IMR-90 (cell line): Measurements from ENCODE around the gene DKK2. TPM values are rescaled to one million over a fixed set of nuclear protein-coding genes. Genes with fewer than 3 reads are reported as not detected.

Experiments
- ATAC-seq: fragments of 200-7000 bp; cut with Tn5 transposase; 2 replicates; pipeline ENCODE4 v1.9.1; 2020; ENCODE audit warnings: low read depth, mild to moderate bottlenecking, moderate library complexity
- BruUV-seq: library from RNA; stranded (reverse); fragments of 400-500 nt; replicated peaks from 2 replicates; lab custom pipeline; 2021; lab: Mats Ljungman, UMichigan
- CTCF ChIA-PET: fragments of 300-600 bp; formaldehyde crosslinking; extraction: SDS; loops from one replicate; lab custom pipeline; 2021; ENCODE audit warnings: antibody characterized with exemption; lab: Yijun Ruan, JAX
- POLR2A ChIA-PET: fragments of 300-600 bp; sonication (Branson Sonifier 250); formaldehyde crosslinking; loops from one replicate; lab custom pipeline; 2022; ENCODE audit warnings: antibody characterized with exemption; ENCODE audit not compliant: unreplicated experiment; lab: Charles Lee
- DNase-seq: peaks from one replicate; pipeline ENCODE4 v3.0.0; 2013
- H2AFZ ChIP-seq: replicated peaks from 2 replicates; pipeline ENCODE3; 2013; ENCODE audit warnings: low read length, mild to moderate bottlenecking; ENCODE audit not compliant: poor library complexity
- H2AK5ac ChIP-seq: 2 replicates; pipeline ENCODE4 v1.6.1; 2013; ENCODE audit warnings: low read depth, low read length, inconsistent platforms
- H2AK9ac ChIP-seq: replicated peaks from 2 replicates; pipeline ENCODE3; 2013; ENCODE audit warnings: mild to moderate bottlenecking, low read depth, low read length, moderate library complexity; ENCODE audit not compliant: poor library complexity
- H2BK120ac ChIP-seq: 2 replicates; pipeline ENCODE4 v1.6.1; 2013; ENCODE audit warnings: low read depth, low read length, inconsistent platforms
- H2BK15ac ChIP-seq: 3 replicates; pipeline ENCODE4 v1.6.1; 2013; ENCODE audit warnings: low read depth, low read length, inconsistent platforms
- H2BK20ac ChIP-seq: 2 replicates; pipeline ENCODE4 v1.6.1; 2013; ENCODE audit warnings: low read depth, mild to moderate bottlenecking, inconsistent platforms, low read length, moderate library complexity
- H2BK5ac ChIP-seq: 2 replicates; pipeline ENCODE4 v1.6.1; 2013; ENCODE audit warnings: mild to moderate bottlenecking, low read depth, low read length, inconsistent platforms; ENCODE audit not compliant: poor library complexity, severe bottlenecking
- H3K14ac ChIP-seq: replicated peaks from 2 replicates; pipeline ENCODE4 v1.6.1; 2013; ENCODE audit warnings: low read depth, low read length, inconsistent platforms
- H3K18ac ChIP-seq: 2 replicates; pipeline ENCODE4 v1.6.1; 2013; ENCODE audit warnings: low read depth, low read length, control low read depth
- H3K23ac ChIP-seq: 2 replicates; pipeline ENCODE4 v1.6.1; 2013; ENCODE audit warnings: low read depth, low read length, inconsistent platforms
- H3K27ac ChIP-seq: 2 replicates; pipeline ENCODE4 v1.5.1; 2013; ENCODE audit warnings: mild to moderate bottlenecking, control low read depth, low read length; ENCODE audit not compliant: insufficient read depth
- H3K27me3 ChIP-seq: 2 replicates; pipeline ENCODE4 v1.6.1; 2013; ENCODE audit warnings: low read length; ENCODE audit not compliant: control insufficient read depth, insufficient read depth
- H3K36me3 ChIP-seq: 2 replicates; pipeline ENCODE4 v1.6.1; 2013; ENCODE audit warnings: low read length, mixed read lengths; ENCODE audit not compliant: control insufficient read depth, insufficient read depth
- H3K4ac ChIP-seq: 2 replicates; pipeline ENCODE4 v1.6.1; 2013; ENCODE audit warnings: low read depth, low read length, inconsistent platforms
- H3K4me1 ChIP-seq: 2 replicates; pipeline ENCODE4 v1.6.1; 2013; ENCODE audit warnings: low read length, mixed read lengths; ENCODE audit not compliant: control insufficient read depth, insufficient read depth
- H3K4me2 ChIP-seq: 2 replicates; pipeline ENCODE4 v1.6.1; 2013; ENCODE audit warnings: low read depth, mild to moderate bottlenecking, control low read depth, low read length, moderate library complexity
- H3K4me3 ChIP-seq: 2 replicates; pipeline ENCODE4 v1.5.1; 2013; ENCODE audit warnings: low read depth, mild to moderate bottlenecking, control low read depth, low read length, moderate library complexity; ENCODE audit not compliant: insufficient read depth
- H3K56ac ChIP-seq: 2 replicates; pipeline ENCODE4 v1.6.1; 2013; ENCODE audit warnings: low read length, inconsistent platforms; ENCODE audit not compliant: insufficient read depth; ENCODE audit errors: extremely low read depth
- H3K79me1 ChIP-seq, 2 experiments: 2 replicates each; pipeline ENCODE4 v1.6.1; 2013; ENCODE audit warnings: low read length in 2 of 2, inconsistent platforms in 1 of 2, low read depth in 1 of 2
- H3K9ac ChIP-seq: 2 replicates; pipeline ENCODE4 v1.6.1; 2013; ENCODE audit warnings: low read depth, low read length, control low read depth
- H3K9me1 ChIP-seq: 2 replicates; pipeline ENCODE4 v1.6.1; 2013; ENCODE audit warnings: low read length, inconsistent platforms; ENCODE audit not compliant: insufficient read depth
- H3K9me3 ChIP-seq: 2 replicates; pipeline ENCODE4 v1.6.1; 2013; ENCODE audit warnings: low read length; ENCODE audit not compliant: control insufficient read depth, insufficient read depth
- H4K20me1 ChIP-seq: 2 replicates; pipeline ENCODE4 v1.6.1; 2013; ENCODE audit warnings: low read length, inconsistent platforms; ENCODE audit not compliant: insufficient read depth
- H4K5ac ChIP-seq: 2 replicates; pipeline ENCODE4 v1.6.1; 2013; ENCODE audit warnings: mild to moderate bottlenecking, low read depth, low read length, control low read depth
- H4K8ac ChIP-seq, 2 experiments: 2 replicates each; pipeline ENCODE4 v1.6.1; 2013; ENCODE audit warnings: low read depth in 2 of 2, low read length in 2 of 2, control low read depth in 1 of 2, inconsistent platforms in 1 of 2
- H4K91ac ChIP-seq: 2 replicates; pipeline ENCODE4 v1.6.1; 2013; ENCODE audit warnings: low read depth, low read length, inconsistent platforms; ENCODE audit not compliant: insufficient read depth
- CEBPB ChIP-seq: IDR thresholded peaks from 2 replicates; pipeline ENCODE4 v1.6.1; 2012; ENCODE audit warnings: low read depth, low read length, improper control_type of control experiment
- FOS ChIP-seq: fragments of 150-350 bp; IDR thresholded peaks from 2 replicates; pipeline ENCODE4 v1.6.1; 2016; ENCODE audit warnings: low read depth, low read length
- MAZ ChIP-seq: IDR thresholded peaks from 2 replicates; pipeline ENCODE4 v1.6.1; 2012; ENCODE audit warnings: low read depth, mild to moderate bottlenecking, low read length, improper control_type of control experiment, moderate library complexity, borderline replicate concordance
- NFE2L2 ChIP-seq: fragments of 150-350 bp; IDR thresholded peaks from 2 replicates; pipeline ENCODE4 v1.6.1; 2016; ENCODE audit warnings: low read depth, mild to moderate bottlenecking, low read length
- RCOR1 ChIP-seq: IDR thresholded peaks from 2 replicates; pipeline ENCODE4 v1.6.1; 2012; ENCODE audit warnings: mild to moderate bottlenecking, low read length, improper control_type of control experiment; ENCODE audit not compliant: insufficient replicate concordance
- RFX5 ChIP-seq: IDR thresholded peaks from 2 replicates; pipeline ENCODE4 v1.8.0; 2012; ENCODE audit warnings: low read depth, mild to moderate bottlenecking, low read length, moderate library complexity
- WGBS, 2 experiments: methylation state at CpG; one replicate each; pipeline versions ENCODE4 v1.1.5 to v1.1.7; 2013; ENCODE audit warnings: missing lambda C conversion rate in 2 of 2; ENCODE audit not compliant: insufficient read length in 1 of 2; ENCODE audit errors: extremely low coverage in 2 of 2; 5-methylcytosine and 5-hydroxymethylcytosine counted together
- dilution Hi-C: fragments of 300-500 bp; cut with HindIII; formaldehyde crosslinking; loops from one replicate; pipeline ENCODE4 v1.14.3; 2018; ENCODE audit warnings: low sequenced_read_pairs; ENCODE audit not compliant: unreplicated experiment
- in situ Hi-C: fragments of 300-500 bp; cut with MboI; formaldehyde crosslinking; loops from 3 replicates; pipeline ENCODE4 v1.14.3; 2019; ENCODE audit warnings: low sequenced_read_pairs, inconsistent platforms, mixed read lengths
- intact Hi-C: fragments of 100-400 bp; cut with micrococcal nuclease; formaldehyde crosslinking; loops from 2 replicates; pipeline ENCODE4 v1.10.0; 2022
- polyA plus RNA-seq, 3 experiments: library from polyadenylated mRNA; depleted of rRNA; stranded (reverse); fragments of >200 nt; gene quantifications; 2 replicates each; pipeline ENCODE4 v1.2.3, GENCODE V29; 2012; ENCODE audit warnings: low replicate concordance in 1 of 3
- total RNA-seq: library from RNA; depleted of rRNA; stranded (reverse); fragments of >200 nt; gene quantifications from 2 replicates; pipeline ENCODE4 v1.2.3, GENCODE V29; 2012

The DKK2 gene
- total and polyA plus RNA-seq, 2 of the 4 experiments (the other 2 are of a cell fraction), result 0.39 to 0.72 TPM

GRCh38 chr4:107027379-107027778 lies 8.7 kb downstream of the DKK2 start:
- H2BK5ac ChIP-seq, result no peak overlapping the region
- H3K9me1 ChIP-seq, result no peaks in the 10 kb centered on the region
- no peak overlapping the region for H3K18ac ChIP-seq
- no peak overlapping the region for H2BK15ac ChIP-seq
- H2AK5ac ChIP-seq, result no peak overlapping the region
- DNase-seq, result no peak
- H3K36me3 ChIP-seq, result no peaks in the 10 kb centered on the region
- ATAC-seq, result no peak
- H2BK120ac ChIP-seq, result no peak overlapping the region
- CTCF ChIA-PET, result no interaction called here
- H4K5ac ChIP-seq, result no peak overlapping the region
- H3K4me3 ChIP-seq, result no peak overlapping the region
- H3K9ac ChIP-seq, result no peak overlapping the region
- H2BK20ac ChIP-seq, result no peak overlapping the region
- H4K8ac ChIP-seq, result no peak overlapping the region
- in situ Hi-C loops (loop anchor here (25.0 kb wide), 1 partner anchor 635 kb away; no protein-coding TSS in a partner anchor), intact Hi-C loops (no loop called here), dilution Hi-C loops (no loop called here)
- POLR2A ChIA-PET, result no interaction called here
- H3K27ac ChIP-seq, result no peak overlapping the region
- H2AFZ ChIP-seq, result no peak overlapping the region
- H3K14ac ChIP-seq, result no peak overlapping the region
- BruUV-seq, result no TSS peak
- H3K79me1 ChIP-seq, result no peaks in the 10 kb centered on the region
- TF ChIP-seq RCOR1 (no peak), CEBPB (no peak), NFE2L2 (no peak), MAZ (no peak), FOS (no peak), RFX5 (no peak)
- H3K56ac ChIP-seq, result no peak overlapping the region
- no CpG with 5 or more reads among the region's 1 CpG for WGBS, 2 experiments
- no peak overlapping the region for H3K4ac ChIP-seq
- no peaks in the 10 kb centered on the region for H3K9me3 ChIP-seq
- no peak overlapping the region for H2AK9ac ChIP-seq
- no peak overlapping the region for H3K23ac ChIP-seq
- H4K20me1 ChIP-seq, result no peaks in the 10 kb centered on the region
- no peaks in the 10 kb centered on the region for H3K4me1 ChIP-seq
- H4K91ac ChIP-seq, result no peak overlapping the region
- no peak overlapping the region for H3K4me2 ChIP-seq
- H3K27me3 ChIP-seq, result no peaks in the 10 kb centered on the region
